AG08395 (cell line): Measurements from ENCODE around the gene CD82.
"Not testable (repeated sequence)": the region's sequence is repeated elsewhere in the genome, so short reads cannot be mapped to it uniquely, and the experiment has no call there.

Experiments used
- DNase-seq: peaks from one replicate; pipeline ENCODE4 v3.0.0; 2012; ENCODE audit warnings: mixed read lengths, low spot score

Gene CD82

GRCh38 chr11:44535191-44535980, 30.1 kb upstream of the CD82 start:
- no peak for DNase-seq

GRCh38 chr11:44536788-44537516, 28.5 kb upstream of the CD82 start:
- no peak for DNase-seq

- no peak for DNase-seq
Measured at GRCh38 chr11:44537679-44538078, 27.8 kb upstream of the CD82 start.

GRCh38 chr11:44538375-44539054, 26.9 kb upstream of the CD82 start:
- DNase-seq = peak; percentile 89

- no peak for DNase-seq
Measured at GRCh38 chr11:44539971-44540370, 25.5 kb upstream of the CD82 start.

- DNase-seq = no peak
Measured at GRCh38 chr11:44540667-44541066, 24.8 kb upstream of the CD82 start.

GRCh38 chr11:44542372-44542771, 23.1 kb upstream of the CD82 start:
- DNase-seq = no peak

GRCh38 chr11:44546984-44547383, 18.5 kb upstream of the CD82 start:
- DNase-seq = not testable (repeated sequence)

GRCh38 chr11:44547534-44547933, 17.9 kb upstream of the CD82 start:
- DNase-seq = not testable (repeated sequence)

GRCh38 chr11:44548032-44548695, 17.3 kb upstream of the CD82 start:
- DNase-seq = no peak

- not testable (repeated sequence) for DNase-seq
Measured at GRCh38 chr11:44548961-44549749, 16.3 kb upstream of the CD82 start.

GRCh38 chr11:44550123-44550522, 15.3 kb upstream of the CD82 start:
- no peak for DNase-seq

- no peak for DNase-seq
Measured at GRCh38 chr11:44551456-44552139, 13.9 kb upstream of the CD82 start.

- no peak for DNase-seq
Measured at GRCh38 chr11:44555031-44555800, 10.2 kb upstream of the CD82 start.

- peak; percentile 43 for DNase-seq
Measured at GRCh38 chr11:44556735-44557409, 8.6 kb upstream of the CD82 start.

GRCh38 chr11:44557464-44557863, 8.0 kb upstream of the CD82 start:
- no peak for DNase-seq

- DNase-seq = no peak
Measured at GRCh38 chr11:44559207-44559939, 6.1 kb upstream of the CD82 start.

- not testable (repeated sequence) for DNase-seq
Measured at GRCh38 chr11:44559940-44560300, 5.5 kb upstream of the CD82 start.

- DNase-seq = no peak
Measured at GRCh38 chr11:44561275-44561805, 4.1 kb upstream of the CD82 start.
